GM19351 (cell line): Measurements from ENCODE around the gene JAKMIP2.
"Not testable (repeated sequence)": the region's sequence is repeated elsewhere in the genome, so short reads cannot be mapped to it uniquely, and the experiment has no call there.

Experiments used
- ATAC-seq: cut with Tn5 transposase; IDR thresholded peaks from one replicate; pipeline ENCODE4 v1.9.1; 2021; ENCODE audit warnings: mild to moderate bottlenecking, moderate library complexity; ENCODE audit not compliant: unreplicated experiment

The JAKMIP2 gene

DNA sequence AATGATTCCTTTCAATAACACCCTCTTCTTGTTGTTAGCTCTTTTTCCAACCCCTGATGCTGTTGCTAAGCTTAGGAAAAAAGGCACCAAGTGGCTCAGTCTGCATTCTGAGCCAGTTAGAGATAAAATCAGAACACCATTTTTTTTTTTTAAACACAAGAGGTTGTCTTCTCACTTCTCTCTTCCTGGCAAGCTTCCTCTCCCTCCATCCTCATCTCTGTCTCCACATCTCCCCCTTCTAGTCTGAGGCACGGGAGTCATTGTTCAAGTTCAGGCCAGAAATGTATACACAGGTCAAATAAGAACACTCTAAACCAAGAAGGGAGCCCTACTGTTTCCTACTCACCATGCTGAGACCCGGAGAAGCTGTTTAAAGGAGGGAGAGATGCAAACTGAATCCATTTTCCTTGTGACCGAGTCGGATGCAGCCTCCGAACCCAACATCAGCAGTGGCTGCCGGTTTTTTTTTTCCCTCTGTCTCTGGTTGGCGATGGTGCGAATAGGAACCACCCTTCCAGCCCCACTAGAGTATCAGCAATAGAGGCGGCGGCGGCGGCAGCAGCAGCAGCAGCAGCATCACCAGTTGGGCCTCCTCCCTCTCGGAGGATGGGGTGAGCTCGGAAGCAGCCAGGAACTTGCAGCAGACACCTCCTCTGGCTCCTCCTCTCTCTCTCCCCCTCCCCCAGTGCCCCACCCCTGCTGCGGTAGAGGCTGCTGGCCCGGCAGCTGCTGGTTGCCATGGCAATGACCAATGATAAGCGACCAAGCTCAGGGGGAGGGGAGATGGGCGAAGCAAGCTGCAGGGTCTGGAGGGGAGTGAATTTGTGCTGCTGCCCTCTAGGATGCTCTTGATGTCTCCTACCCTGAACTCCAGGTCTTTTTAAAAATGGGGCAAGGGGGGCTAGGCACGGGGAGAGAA lies at the start of gene JAKMIP2:
Gene JAKMIP2, minus strand, starts transcription at position 619 of the 919 bp plus-strand sequence. CDS start 110,922 bp downstream, outside the sequence.
- ATAC-seq = peak; percentile 85

- ATAC-seq = no peak
Observed at GRCh38 chr5:147831465-147831864, 48.9 kb upstream of the JAKMIP2 start, which contains the start of gene SPINK1. SPINK1 (minus strand) TSS chr5:147831671; CDS start chr5:147831577, 94 bp downstream.

- no peak for ATAC-seq
Observed at GRCh38 chr5:147830035-147830434, 47.5 kb upstream of the JAKMIP2 start.

- not testable (repeated sequence) for ATAC-seq
Observed at GRCh38 chr5:147827017-147827416, 44.5 kb upstream of the JAKMIP2 start.

DNA sequence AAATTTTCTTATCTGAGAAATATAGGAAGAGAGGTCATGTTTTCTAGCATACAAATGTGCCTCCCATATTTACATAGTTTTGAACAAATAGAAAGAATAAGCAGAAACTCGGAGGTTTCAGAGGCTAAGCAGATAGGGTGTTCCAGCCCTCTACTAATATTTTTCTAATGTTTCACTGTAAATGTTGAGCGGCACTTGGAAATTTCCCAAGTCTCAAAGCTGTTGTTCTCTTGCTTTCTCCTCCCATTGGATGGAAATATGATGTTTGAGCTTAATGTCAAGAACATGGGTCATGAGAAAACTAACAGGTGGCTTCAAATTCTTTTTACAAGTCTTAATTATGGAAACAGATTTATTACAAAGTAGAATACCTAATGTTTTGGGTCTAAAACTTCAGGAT lies 43.8 kb upstream of the JAKMIP2 start:
- no peak for ATAC-seq

- peak; percentile 97 for ATAC-seq
Observed at GRCh38 chr5:147822686-147823491, 40.4 kb upstream of the JAKMIP2 start.

- ATAC-seq = not testable (repeated sequence)
Observed at GRCh38 chr5:147822222-147822621, 39.7 kb upstream of the JAKMIP2 start.

GRCh38 chr5:147821766-147822165 lies 39.2 kb upstream of the JAKMIP2 start:
- ATAC-seq = no peak

DNA sequence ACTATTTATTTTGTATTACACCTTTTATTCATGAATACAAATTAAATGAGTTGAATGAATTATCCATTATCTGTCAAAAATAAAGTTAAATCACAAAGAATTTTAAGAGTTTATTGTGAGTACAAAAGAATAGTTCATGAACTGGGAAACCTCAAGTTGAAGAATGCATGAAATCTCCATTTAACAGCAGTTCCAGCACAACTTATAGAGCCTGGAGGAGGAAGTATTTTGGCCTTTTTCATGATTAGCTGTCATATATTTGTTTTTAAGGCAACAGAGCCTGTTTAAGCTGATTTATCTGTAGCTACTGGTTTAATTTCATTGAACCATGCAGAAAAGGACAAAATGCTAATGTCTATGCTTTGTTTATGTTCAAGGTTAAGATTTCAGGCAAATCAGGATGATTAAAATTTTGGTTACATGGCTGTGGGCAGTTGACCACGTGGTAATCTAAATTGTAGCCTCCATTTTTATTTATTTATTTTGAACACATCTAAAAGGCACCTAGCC lies 36.8 kb upstream of the JAKMIP2 start:
- no peak for ATAC-seq

GRCh38 chr5:147818290-147818689 lies 35.8 kb upstream of the JAKMIP2 start:
- no peak for ATAC-seq

- ATAC-seq = no peak
Observed at GRCh38 chr5:147813696-147814095, 31.2 kb upstream of the JAKMIP2 start.

GRCh38 chr5:147809830-147810666 lies 27.5 kb upstream of the JAKMIP2 start:
- no peak for ATAC-seq

GRCh38 chr5:147805030-147805454 lies 22.5 kb upstream of the JAKMIP2 start:
- peak; percentile 92 for ATAC-seq

GRCh38 chr5:147804334-147804733 lies 21.8 kb upstream of the JAKMIP2 start:
- ATAC-seq = no peak

- ATAC-seq = no peak
Observed at GRCh38 chr5:147803926-147804325, 21.4 kb upstream of the JAKMIP2 start.

DNA sequence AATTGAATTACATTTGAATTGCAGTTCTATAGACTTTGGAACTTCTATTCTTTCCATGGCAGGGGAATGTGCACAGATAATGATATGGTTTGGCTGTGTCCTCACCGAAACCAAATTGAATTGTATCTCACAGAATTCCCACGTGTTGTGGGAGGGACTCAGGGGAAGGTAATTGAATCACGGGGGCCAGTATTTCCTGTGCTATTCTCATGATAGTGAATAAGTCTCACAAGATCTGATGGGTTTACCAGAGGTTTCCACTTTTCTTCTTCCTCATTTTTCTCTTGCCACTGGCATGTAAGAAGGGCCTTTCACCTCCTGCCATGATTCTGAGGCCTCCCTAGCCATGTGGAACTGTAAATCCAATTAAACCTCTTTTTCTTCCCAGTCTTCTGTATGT lies 20.6 kb upstream of the JAKMIP2 start:
- ATAC-seq = not testable (repeated sequence)

DNA sequence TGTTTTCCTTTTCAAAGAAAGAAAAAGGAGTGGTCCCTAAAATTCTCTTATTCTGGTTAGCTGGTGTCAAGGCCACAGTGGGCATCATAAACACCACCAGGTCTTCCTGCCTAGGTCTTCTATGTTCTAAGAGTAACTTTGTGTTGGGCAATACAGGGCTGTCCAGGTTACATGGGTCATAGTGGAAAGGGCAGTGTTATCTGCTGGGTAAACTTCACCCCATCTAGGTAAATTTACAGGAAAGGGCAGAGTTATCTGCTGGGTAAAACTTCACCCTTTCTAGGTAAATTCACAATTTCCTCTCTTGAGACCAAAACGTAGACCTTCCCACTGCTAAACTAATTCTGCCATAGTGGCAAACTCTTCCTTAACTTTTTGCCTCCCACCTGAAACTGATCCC lies 18.9 kb upstream of the JAKMIP2 start:
- no peak for ATAC-seq

DNA sequence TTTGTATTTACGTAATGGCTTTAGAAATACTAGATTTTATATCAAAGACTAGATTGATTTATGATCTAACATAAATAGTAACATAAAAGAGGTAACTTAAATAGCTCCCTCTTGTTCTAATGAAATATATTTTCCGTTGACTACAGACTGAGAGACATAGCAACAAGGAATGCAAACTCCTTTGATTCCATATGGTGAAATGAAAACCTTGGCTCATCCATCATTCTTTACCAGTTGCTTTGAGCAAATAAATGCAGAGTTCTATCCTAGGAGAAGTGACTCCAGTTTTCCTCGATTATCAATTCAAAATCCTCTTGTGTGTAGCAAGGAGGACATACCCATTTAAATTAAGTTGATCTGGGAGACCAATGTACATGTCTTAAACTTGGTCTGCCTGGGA lies 18.0 kb upstream of the JAKMIP2 start:
- no peak for ATAC-seq

DNA sequence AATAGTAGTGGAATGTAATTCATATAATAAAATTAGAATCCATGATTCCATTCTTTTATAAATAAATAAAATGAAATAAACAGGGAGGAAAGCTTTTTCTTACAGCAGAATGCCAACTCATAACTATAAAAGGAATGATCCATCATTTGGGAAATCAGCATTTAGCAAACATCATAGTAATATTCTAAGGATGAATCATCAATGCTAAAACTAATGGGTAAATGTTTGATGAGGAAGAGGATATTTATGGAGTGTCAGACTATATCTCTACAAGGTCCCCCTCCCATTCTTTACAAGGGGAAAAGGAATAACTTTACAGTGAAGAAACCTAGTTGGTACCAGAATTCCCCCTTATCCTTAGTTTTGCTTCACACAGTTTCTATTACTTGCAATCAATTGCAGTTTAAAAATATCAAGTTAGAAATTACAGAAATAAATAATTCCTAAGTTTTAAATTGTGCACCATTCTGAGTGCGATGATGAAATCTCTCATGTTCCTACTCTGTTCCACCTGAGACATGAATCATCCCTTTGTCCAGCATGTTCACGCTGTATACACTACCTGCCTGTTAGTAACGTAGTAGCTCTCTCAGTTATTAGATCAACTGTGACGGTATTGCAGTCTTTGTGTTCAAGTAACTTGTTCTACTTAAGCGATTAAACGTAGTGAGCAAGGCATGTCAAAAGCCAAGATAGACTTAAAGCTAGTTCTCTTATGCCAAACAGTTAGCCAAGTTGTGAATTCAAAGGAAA lies 14.2 kb upstream of the JAKMIP2 start:
- ATAC-seq = no peak

- ATAC-seq = no peak
Observed at GRCh38 chr5:147791181-147791580, 8.7 kb upstream of the JAKMIP2 start.
